GM12874 (cell line): Measurements from ENCODE around the gene UPF3A.

Experiments
- CTCF ChIP-seq: IDR thresholded peaks from 2 replicates; pipeline ENCODE4 v1.5.1; 2011; ENCODE audit warnings: low read depth, mild to moderate bottlenecking, control low read depth, low read length, moderate library complexity; ENCODE audit not compliant: insufficient read depth

UPF3A gene

GRCh38 chr13:114268344-114269280, 12.8 kb upstream of the UPF3A start:
- no peak for TF ChIP-seq CTCF

- no peak for TF ChIP-seq CTCF
Measured at GRCh38 chr13:114269281-114269770, 12.1 kb upstream of the UPF3A start.

DNA sequence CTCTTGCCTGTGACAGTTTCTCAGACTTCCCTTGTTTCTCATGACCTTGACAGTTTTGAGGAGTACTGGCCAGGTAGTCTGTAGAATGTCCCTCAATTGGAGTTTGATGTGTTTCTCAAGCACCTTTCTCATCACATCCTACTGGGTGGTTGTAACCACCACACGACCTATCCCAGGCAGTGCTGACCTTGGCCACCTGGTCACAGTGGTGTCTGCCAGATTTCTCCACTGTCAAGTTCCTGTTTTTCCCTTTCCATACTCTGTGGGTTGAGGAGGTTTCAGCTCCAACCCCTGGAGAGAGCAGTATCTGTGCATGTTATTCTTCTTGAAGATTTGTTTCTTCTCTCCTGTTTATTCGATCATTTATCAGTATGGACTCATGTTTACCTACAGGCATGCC, 8.4 kb upstream of the UPF3A start:
- TF ChIP-seq CTCF, result no peak

DNA sequence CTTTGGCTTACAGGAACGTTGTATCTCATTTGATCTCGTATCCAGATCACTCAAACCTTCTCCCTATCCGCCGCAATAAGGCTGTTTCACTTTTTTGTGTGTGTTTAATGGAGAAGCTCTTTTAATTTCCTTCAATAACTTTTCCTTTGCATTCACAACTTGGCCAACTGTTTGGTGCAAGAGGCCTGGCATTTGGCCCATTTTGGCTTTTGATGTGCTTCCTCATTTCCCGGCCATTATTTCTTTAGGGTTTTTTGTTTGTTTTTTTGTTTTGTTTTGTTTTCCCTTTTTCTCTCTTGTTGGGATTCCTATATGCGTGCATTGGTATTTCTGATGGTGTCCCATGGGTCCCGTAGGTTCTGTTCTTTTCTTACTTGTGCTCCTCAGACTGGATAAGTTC, 6.1 kb upstream of the UPF3A start:
- no peak for TF ChIP-seq CTCF

DNA sequence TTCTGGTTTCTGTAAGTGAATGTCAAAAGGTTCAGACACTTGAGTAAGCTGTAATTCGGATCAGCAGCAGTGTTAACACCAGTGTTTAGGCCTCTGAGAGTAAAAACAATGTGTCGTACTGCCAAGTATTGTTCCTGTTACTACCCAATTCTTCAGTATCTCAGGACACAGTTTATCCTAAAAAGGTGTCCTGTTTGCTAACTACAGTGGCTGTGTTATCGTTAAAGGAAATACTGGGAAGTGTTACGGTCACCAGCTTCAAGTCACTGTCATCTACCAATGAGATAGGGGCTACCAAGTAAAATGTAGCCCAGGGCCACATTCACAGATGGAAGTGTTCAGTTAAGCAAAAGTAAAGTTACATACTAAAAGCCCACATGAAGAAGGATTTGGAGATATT, 2.3 kb upstream of the UPF3A start:
- TF ChIP-seq CTCF, result no peak

DNA sequence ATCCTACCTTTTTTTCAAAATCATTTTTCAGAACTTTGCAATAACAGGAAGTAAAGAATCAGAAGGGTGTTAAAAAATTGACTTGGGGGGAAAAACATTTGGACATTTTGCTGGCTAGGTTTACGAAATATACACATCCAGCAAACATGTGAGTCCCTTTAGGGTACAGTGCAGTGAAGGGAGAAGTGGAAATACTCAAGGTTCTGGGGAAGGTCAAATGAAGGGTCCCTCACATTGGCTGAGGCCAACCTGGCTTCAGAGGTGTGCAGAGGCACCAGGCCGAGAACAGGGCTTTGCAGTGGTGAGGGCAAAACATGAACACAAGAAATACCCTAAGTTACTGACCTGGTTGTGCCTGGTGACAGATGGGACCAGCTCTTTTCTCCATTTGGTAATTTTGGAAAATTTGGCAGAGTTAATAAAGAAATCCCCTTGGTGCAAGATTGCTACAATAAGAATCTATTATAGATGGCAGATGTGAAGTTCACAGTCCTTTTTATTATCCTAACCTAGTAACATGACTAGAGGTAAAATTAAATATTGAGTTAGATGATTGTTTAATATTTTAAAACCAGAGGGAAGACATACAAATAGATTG, 1.5 kb upstream of the UPF3A start:
- no peak for TF ChIP-seq CTCF

- TF ChIP-seq CTCF, result no peak
Measured at GRCh38 chr13:114282041-114282670, 755 bp downstream of the UPF3A start.
